ENCODE measurements around the gene SRPRB.

Gene SRPRB, protein sequence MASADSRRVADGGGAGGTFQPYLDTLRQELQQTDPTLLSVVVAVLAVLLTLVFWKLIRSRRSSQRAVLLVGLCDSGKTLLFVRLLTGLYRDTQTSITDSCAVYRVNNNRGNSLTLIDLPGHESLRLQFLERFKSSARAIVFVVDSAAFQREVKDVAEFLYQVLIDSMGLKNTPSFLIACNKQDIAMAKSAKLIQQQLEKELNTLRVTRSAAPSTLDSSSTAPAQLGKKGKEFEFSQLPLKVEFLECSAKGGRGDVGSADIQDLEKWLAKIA

DNA sequence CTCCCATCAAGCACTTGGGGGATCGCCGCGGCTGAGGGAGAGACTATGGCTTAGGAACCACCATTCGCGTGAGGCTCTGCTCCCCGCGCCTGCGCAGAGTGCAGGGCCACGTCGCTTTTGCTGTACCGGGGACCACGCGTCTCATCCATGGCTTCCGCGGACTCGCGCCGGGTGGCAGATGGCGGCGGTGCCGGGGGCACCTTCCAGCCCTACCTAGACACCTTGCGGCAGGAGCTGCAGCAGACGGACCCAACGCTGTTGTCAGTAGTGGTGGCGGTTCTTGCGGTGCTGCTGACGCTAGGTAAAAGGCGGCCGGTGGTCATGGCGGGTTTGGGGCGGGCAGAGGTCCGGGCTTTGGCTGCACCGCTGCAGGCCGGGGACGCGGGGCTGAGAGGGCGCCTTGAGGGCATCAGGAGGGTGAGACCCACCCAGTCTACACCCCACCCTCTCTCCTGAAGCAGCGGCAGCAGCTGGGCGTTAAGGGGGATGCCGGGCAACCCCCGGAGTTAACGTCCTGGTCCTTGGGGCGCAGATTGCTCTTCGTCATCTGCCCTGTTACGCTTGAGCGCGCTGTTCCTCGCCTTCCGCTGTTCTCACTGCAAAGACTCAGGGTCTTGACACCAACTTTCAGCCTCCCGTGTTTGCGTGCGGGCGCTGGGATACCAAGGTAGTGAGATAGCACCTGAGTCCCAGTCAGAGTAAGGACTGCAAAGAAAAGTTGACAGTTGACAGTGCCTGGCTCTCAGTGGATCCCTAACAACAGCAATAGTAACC, at the start of gene SRPRB:
SRPRB (plus strand) TSS at position 114 of the 774 bp plus-strand sequence; CDS start at position 148, 34 bp downstream.
- DNase-seq: peak; percentile 86

DNA sequence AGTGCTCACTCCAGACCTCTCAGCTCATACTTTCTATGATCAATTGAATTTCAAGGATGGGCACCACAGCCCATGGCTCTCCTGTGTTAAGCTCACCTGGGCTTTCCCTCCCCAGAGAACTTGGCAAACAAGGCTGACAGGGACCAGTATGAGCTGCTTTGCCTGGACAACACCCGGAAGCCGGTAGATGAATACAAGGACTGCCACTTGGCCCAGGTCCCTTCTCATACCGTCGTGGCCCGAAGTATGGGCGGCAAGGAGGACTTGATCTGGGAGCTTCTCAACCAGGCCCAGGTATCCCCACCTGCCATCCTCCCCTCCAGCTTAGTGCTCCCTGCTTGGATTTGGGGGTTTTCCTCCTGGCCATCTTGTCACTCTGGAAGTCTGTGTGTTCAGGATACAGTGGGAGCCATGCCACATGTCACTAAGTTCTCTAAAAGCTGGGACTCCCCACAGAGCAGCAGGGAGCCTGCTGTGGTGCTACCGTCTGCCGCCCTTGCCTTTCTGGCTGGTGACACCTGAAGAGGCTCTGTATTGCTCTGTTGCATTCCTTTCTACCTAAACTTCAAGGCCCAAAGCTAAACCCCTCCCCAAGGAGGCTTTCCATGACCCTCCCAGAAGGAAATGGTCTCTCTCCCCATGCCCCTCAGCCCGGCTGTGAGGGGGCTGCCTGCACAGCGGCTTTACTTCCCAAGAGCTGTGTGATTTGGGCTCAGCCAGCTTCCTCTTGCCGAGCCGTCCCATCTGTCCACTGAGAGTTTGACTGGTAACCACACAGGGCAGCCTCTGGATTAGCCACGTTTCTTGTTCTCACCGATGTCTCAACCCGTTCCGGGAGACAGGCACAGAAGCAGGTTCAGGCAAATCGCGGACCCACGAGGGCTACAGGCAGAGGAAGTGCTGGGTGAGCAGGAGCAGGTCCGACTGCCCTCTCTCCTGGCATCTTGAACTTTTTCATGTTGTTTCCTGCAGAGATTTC, 48.6 kb upstream of the SRPRB start:
- DNase-seq: no peak

DNA sequence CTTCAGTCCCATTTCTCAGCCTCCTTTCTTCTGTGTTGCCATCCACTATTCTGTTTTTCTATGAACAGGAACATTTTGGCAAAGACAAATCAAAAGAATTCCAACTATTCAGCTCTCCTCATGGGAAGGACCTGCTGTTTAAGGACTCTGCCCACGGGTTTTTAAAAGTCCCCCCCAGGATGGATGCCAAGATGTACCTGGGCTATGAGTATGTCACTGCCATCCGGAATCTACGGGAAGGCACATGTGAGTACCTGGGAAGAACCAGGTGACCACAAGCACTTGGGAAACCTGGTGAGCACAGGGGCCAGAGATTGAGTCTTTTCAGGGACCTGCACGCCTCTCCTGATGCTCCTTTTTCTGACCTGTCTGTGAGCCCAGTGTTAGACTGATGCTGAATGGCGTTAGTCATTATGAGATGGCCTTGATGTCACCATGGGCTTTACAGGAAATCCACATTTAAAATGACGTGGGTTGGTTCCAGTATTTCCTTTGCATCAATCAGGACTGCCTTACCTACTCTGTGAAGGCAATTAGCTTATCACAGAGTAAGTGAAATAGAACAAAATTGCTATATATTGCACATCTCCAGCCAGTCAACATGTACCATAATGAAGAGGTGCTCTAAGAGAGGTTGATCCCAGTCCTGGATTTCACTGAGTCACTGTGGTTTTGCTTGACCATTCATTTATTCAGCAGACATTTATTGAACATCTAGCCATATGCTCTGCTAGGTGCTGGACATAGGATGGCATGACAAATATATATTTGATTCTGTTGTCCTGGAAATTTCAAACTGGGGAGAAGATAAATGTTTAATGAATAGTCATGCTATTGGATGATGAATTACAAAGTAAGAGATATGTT, 47.7 kb upstream of the SRPRB start:
- DNase-seq: no peak

DNA sequence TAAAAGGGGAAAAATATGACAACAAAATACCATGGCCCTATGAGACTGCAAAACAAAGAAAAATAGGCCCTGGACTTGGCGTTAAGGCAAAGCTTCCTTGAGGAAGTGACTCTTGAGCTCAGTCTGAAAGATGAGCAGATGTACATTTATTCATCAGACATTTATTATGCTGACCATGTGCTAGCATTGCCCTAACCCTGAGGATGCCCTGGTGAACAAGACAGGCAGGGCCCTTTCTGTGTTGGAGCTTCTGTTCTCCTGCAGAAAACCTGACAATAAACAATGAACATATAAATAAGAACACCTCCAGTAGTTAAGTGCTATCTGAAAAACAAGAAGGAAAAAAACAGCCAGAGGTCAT, 47.1 kb upstream of the SRPRB start:
- no peak for DNase-seq

DNA sequence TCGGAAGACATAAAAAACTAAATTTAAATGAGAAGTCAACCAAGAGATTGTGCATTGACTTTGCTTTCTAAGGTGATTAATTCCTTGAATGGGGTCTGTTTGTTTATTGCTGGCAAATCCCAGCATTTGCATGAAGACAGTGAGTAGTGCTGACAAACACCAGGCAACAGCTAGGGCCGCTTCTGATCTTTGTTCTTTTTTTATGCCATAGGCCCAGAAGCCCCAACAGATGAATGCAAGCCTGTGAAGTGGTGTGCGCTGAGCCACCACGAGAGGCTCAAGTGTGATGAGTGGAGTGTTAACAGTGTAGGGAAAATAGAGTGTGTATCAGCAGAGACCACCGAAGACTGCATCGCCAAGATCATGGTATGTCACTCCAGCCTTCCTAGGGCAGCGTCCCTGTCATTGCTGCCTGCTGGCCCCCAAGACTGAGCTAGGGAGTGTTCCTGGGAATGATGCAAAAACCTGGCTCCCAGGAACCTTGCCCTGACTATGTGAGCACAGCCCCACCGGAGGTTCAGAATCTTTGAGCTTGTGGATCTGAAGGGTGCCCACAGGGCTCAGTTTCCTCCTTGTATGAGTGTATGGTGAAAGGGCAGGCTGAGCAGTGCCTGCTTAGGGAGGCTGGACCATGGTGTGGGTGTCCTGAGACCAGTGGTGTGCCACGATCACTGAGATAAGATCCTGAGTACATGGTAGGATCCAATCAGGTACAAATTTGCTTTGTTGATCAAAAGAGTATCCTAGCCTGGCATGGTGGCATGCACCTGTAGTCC, 46.5 kb upstream of the SRPRB start:
- no peak for DNase-seq

DNA sequence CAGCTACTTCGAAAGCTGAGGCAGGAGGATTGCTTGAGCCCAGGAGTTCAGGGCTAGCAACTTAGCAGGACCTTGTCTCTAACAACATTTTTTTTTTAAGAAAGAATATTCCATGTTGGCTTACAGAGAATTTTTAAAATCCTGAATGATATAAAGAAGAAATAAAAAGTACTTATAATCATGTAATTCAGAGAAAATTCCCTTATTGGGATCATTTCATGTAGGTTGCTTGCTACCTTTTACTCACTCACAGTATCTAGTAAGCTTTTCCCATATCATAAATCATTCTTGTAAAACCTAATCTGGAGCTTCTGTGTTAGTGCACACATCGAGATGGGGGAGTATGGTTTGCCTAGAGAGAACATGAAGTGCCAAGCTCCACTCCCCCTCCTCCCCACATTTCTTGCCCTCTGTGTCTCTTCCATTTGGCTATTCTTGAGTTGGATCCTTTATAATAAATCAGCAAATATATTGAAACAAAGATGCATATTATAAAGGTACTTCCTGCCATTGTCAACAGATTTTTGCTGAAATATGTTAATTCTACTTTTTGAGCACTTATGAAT, 45.8 kb upstream of the SRPRB start:
- DNase-seq: no peak

DNA sequence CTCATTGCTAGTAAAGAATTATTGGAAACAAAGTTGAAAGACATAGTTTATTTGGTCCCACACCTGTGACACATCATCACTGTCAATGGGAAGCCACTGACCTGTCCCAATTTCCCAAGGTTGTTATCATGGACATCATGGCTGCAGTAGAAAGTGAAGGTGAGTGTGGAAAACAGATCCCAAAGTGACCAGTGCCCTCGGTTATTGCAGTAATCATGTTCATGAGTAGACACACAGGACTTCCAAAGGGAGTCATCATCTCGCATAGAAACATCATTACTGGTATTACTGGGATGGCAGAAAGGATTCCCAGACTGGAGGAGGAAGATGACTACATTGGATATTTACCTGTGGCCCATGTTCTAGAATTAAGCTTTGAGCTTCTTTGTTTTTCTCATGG, 44.7 kb upstream of the SRPRB start:
- DNase-seq: no peak

DNA sequence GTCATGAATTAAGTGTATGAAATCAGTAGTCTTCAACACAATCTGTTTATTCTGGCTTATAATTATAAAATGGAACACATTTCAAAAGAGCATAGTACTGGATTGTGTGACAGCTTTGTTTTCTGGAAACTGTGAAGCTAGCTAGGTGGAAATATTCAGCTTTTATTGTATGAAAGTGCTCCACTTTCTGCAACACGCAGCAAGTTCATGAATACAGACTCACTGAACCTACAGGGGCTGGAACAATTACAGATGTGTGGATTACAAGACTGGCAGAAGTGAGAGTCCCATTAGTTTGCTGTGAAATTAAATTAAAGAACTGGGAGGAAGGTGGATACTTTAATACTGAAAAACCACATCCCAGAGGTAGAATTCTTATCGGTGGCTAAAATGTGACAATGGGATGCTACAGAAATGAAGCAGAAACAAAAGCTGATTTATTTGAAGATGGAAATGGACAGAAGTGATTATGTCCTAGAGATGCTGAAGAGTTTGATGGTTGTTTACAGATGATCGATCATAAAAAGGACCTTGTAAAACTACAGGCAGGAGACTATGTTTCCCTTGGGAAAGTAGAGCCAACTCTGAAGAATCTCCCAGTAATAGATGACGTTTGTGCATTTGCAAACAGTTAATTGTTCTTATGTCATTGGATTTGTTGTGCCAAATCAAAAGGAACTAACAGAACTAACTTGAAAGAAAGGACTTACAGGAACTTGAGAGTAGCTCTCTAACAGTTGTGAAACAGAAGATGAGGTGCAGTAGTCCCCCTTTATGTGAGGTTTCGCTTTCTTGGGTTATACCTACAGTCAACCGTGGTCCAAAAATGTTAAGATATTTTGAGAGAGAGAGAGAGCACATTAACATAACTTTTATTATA, 43.8 kb upstream of the SRPRB start:
- no peak for DNase-seq

DNA sequence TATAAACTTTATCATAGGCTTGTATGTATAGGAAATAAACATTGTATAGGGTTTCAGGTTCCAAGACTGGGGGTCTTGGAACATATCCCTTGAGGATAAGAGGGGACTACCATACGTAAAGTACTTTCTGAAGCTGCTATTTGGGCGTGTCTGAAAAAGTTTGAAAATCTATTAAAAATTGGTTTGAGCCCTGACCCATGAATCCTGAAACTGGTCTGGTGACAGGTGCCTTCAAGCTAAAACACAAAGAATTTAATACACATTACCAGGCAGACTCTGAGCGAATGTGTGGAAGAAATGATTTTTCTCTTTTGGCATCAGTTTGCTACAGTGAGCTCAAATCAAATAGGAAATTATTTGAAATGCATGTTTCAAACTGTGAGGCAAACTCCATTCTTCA, 43.1 kb upstream of the SRPRB start:
- DNase-seq: no peak

DNA sequence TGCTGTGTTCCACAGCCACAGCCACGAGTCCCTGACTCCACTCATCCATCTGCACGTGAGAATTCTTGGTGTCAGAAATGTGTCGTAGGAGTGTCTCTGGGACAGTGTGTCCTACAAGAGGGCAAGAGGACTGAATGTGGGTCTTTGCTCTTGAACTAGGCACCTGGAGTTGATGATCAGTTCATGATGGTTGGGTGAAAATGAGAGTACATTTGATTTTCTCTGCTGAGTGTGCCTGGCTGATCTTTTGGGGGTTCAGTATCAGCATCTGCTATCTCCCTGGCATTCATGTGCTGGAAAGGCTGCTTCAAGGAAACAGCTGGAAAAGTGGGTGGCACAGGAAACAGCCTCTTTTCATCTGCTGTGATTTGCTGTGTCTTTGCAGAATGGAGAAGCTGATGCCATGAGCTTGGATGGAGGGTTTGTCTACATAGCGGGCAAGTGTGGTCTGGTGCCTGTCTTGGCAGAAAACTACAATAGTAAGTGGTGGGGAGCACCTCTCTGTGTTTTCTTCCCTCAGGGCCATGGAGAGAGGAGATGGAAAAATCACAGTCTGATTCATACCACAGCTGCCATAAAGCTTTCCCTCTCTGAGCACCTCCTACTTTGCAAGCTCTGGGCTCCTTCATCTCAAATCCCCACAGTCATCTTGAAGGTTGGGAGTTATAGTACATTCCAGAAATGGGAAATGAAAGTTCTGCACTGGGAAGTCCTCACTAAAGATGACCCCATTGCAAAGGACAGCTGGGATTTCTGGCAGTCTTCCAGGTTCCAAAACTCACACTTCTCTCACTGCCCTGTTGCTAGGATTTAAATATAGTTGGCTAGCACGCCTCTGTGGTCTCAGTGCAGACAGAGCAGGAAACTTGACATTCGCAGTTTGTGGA, 41.6 kb upstream of the SRPRB start:
- DNase-seq: no peak

DNA sequence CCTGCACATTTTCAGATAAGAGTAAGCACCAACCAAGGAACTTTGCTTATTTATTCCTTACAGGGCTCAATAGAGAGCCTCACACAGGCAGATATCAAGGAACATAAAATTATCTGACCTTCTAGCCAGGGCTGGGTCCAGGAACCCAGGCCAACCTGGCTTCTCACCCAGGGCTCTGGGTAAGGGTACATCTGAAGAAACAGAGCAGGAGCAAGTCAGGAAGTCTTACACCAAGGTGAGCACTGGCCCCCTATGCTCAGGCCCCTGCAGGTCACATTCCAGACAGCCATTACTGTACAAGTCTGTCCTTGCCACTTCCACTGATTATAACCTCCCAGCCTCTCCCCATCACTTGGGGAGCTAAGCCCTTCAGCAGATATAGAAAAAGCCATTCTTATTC, 40.4 kb upstream of the SRPRB start:
- no peak for DNase-seq

DNA sequence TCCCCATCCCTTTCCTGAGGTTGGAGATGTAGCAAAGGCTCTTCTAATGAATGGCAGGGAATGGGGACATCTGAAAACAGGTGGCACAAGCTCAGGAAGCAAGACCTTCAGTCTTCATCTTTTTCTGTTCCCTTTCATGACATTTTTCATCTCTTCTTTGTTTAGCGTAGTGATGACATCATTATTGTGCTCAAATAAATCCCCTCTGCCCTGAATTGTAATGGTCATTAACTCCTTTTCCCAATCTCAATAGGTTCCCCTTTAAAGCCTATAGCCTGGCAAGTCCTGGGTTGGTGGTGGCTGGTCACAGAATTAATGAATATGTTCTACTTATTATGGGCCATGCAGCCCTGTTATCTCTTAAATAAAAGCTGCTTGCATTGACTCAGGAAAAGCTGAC, 38.0 kb upstream of the SRPRB start:
- no peak for DNase-seq

DNA sequence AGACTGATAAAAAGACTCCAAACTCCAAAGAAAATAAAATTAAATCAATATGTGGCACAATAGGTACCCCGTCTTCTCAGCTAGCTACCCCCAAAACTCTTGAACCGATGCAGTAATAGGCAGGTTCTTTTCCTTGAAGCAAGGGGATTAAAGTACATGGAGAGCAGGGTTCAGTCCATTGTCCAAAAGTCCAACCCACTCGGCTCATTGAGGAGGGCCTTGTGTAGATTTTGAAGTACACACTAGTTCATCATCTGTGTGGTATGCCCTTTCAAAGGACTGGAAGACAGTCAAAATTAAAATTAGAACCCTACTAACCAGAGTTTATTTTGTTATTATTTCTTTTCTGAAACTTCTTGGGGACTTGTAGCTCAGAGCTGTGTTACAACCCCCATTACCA, 36.1 kb upstream of the SRPRB start:
- DNase-seq: no peak

DNA sequence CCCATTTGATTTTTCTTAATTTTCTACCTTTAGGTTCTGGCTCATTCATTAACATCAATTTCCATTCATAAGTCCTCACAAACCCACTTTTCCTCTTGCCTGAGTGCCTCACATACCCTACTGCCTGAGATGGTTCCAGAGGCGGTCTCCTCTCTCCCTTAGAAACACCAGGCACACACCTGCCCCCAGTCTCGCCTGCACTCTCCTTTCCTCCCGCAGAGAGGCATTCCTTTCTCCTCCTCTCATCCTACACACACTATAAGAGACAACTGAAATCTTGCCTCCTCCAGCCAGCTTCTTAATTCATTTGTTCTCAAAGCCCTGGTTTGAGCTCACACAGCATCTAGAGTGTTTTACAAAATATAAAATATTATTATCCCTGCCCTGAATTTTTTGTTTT, 31.9 kb upstream of the SRPRB start:
- no peak for DNase-seq

DNA sequence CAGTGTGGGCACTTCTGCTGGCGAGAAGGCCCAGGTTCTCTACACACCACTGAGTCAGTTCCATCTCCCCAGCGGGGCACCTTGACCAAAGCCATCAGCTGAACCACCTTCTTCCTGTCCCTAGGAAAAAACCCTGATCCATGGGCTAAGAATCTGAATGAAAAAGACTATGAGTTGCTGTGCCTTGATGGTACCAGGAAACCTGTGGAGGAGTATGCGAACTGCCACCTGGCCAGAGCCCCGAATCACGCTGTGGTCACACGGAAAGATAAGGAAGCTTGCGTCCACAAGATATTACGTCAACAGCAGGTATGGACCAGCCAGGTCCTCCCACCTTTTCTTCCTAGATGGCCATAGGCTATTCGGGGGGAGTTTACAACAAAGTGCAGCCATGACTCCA, 30.3 kb upstream of the SRPRB start:
- DNase-seq: no peak

DNA sequence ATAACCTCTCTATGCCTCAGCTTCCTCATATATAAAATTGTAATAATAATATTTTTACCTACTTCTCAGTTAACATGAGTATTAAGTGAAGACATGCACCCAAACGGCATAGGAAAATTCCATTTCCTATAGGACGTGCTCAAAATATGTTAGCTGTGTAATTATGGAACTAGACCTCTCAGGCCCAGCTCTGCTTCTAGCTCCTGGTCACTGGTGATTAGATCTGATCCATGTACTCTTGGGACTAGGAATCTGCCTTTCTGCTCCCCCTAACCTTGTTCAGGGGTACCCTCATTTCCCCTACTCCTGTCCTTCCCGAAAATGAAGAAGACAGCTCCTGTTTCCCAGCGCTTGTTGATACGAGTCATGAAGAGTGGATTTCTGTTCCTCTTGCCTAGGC, 29.8 kb upstream of the SRPRB start:
- no peak for DNase-seq

DNA sequence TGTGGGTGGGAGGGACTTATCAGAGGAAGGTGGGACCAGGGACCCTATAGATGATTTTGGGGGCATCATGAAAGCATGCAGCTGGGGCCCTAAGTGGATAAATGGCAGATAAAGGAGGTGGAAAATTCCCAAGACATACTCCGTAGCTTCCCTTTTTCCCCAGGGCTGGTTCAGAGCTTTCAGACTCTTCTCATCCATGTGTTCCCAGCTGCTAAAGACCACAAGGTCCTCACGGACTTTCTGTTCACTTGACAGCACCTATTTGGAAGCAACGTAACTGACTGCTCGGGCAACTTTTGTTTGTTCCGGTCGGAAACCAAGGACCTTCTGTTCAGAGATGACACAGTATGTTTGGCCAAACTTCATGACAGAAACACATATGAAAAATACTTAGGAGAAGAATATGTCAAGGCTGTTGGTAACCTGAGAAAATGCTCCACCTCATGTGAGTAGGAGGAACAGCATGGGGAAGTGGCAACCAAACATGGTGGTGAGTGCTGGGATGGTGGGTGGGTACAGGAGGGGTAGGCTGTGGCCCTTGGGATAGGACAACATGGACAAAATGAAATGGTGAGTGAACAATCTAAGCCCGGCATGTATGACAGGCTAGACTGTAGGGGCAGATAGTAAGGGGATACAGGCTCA, 28.7 kb upstream of the SRPRB start:
- no peak for DNase-seq

DNA sequence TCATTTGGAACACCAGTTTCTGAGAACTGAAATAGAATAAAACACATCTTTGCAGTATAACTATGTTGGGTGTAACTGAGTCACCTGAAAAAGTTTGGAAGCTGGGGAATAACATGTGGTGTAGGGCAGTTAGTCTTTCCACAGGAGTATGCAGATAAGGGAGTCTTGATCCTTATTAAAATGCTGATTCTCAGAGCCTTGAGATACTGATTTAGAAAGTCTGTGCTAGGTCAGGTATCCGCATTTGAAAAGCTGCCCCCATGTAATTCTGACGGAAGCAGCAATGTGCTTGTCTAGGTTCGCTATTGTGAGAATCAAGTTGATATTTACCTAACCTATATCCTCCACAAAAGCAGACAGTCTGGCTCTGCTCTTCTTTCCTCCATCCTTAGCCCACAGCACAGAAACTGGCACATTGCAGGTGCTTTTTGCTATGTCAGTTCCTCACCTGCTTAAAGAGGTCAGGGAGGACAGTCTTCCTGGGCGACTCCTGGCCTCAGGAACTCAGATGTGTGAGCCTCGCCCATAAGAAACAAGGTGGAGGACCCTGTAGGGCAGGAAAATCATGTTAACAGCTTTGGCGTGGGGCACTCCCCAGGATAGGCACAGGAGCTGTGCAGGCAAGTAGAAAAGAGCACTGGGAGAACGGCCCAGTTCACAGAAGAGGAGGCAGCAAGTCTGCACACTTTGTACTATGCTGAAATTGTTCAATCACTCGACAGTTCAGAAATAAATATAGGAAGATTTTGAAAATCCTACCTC, 27.6 kb upstream of the SRPRB start:
- no peak for DNase-seq
